ENCODE results near the gene PODN. TPM values are rescaled to one million over a fixed set of nuclear protein-coding genes. Genes with fewer than 3 reads are reported as not detected.

Gene PODN
- total RNA-seq, 1 experiment from 2014 or later = 0.23 TPM

- H3K27ac ChIP-seq (ENCODE audit: low read length) = no peak overlapping the region
- in situ Hi-C loops (cut with HindIII; ENCODE audit: low pct_unique_long_range_greater_than_20kb, low sequenced_read_pairs) = no loop called here
- no peak overlapping the region for H3K4me3 ChIP-seq (ENCODE audit: low read depth in 2 of 2, low read length in 2 of 2)
- no peaks in the 10 kb centered on the region for H3K4me1 ChIP-seq (ENCODE audit: control insufficient read depth, insufficient read depth, low read length)
- BruUV-seq (replicated peaks) = no TSS peak
- no peak for ATAC-seq
- ChIA-PET CTCF (no interaction called here), POLR2A (no interaction called here)
- TF ChIP-seq, protein P1, sequence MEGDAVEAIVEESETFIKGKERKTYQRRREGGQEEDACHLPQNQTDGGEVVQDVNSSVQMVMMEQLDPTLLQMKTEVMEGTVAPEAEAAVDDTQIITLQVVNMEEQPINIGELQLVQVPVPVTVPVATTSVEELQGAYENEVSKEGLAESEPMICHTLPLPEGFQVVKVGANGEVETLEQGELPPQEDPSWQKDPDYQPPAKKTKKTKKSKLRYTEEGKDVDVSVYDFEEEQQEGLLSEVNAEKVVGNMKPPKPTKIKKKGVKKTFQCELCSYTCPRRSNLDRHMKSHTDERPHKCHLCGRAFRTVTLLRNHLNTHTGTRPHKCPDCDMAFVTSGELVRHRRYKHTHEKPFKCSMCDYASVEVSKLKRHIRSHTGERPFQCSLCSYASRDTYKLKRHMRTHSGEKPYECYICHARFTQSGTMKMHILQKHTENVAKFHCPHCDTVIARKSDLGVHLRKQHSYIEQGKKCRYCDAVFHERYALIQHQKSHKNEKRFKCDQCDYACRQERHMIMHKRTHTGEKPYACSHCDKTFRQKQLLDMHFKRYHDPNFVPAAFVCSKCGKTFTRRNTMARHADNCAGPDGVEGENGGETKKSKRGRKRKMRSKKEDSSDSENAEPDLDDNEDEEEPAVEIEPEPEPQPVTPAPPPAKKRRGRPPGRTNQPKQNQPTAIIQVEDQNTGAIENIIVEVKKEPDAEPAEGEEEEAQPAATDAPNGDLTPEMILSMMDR (IDR thresholded peaks at IDR 0.05) = no peak
- TF ChIP-seq POLR2AphosphoS5 (IDR thresholded peaks at IDR 0.05; ENCODE audit: low read depth, low read length) (no peak), TCF7L2 (IDR thresholded peaks at IDR 0.05; ENCODE audit: low read depth, low read length) (no peak), SIN3A (IDR thresholded peaks at IDR 0.05; ENCODE audit: borderline replicate concordance, insufficient read depth, low read depth, low read length) (no peak)
- TF ChIP-seq, protein P2, sequence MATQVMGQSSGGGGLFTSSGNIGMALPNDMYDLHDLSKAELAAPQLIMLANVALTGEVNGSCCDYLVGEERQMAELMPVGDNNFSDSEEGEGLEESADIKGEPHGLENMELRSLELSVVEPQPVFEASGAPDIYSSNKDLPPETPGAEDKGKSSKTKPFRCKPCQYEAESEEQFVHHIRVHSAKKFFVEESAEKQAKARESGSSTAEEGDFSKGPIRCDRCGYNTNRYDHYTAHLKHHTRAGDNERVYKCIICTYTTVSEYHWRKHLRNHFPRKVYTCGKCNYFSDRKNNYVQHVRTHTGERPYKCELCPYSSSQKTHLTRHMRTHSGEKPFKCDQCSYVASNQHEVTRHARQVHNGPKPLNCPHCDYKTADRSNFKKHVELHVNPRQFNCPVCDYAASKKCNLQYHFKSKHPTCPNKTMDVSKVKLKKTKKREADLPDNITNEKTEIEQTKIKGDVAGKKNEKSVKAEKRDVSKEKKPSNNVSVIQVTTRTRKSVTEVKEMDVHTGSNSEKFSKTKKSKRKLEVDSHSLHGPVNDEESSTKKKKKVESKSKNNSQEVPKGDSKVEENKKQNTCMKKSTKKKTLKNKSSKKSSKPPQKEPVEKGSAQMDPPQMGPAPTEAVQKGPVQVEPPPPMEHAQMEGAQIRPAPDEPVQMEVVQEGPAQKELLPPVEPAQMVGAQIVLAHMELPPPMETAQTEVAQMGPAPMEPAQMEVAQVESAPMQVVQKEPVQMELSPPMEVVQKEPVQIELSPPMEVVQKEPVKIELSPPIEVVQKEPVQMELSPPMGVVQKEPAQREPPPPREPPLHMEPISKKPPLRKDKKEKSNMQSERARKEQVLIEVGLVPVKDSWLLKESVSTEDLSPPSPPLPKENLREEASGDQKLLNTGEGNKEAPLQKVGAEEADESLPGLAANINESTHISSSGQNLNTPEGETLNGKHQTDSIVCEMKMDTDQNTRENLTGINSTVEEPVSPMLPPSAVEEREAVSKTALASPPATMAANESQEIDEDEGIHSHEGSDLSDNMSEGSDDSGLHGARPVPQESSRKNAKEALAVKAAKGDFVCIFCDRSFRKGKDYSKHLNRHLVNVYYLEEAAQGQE (IDR thresholded peaks at IDR 0.05; ENCODE audit: insufficient read depth in 1 of 2, low read depth in 2 of 2, low read length in 1 of 2) = no peak
- H3K9me3 ChIP-seq (ENCODE audit: control insufficient read depth, insufficient read depth, low read depth, low read length) = no peaks in the 10 kb centered on the region
- H3K36me3 ChIP-seq (ENCODE audit: control insufficient read depth, insufficient read depth, low read length) = no peaks in the 10 kb centered on the region
- H3K27me3 ChIP-seq (ENCODE audit: control insufficient read depth, insufficient read depth, low read length) = no peaks in the 10 kb centered on the region
- no peak for DNase-seq (ENCODE audit: low read depth, low spot score)
- intact Hi-C loops (cut with micrococcal nuclease; ENCODE audit: unreplicated experiment) = no loop called here
Measured at GRCh38 chr1:53066891-53067738, 5.1 kb downstream of the PODN start.

DNA sequence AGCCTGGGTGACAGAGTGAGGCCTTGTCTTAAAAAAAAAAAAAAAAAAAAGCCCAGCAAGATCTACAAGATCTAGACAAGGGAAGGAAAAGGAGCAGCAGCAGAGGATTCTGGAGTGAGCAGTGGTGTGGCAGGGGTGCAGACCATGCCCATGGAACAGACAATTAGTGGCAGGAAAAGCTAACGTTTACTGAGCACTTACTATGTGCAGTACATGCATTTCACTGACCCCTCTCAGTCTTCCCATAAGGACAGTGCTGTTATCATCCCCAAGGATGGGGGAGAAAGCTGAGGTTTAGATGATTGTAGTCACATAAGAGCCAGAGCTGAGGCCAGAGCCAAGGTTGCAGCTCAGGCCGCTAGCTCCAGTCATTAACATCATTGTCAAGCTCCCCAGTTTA, 5.9 kb downstream of the PODN start:
- DNase-seq (ENCODE audit: low read depth, low spot score) (no peak), ATAC-seq (no peak)
- TF ChIP-seq POLR2AphosphoS5 (IDR thresholded peaks at IDR 0.05; ENCODE audit: low read depth, low read length) (no peak), TCF7L2 (IDR thresholded peaks at IDR 0.05; ENCODE audit: low read depth, low read length) (no peak), SIN3A (IDR thresholded peaks at IDR 0.05; ENCODE audit: borderline replicate concordance, insufficient read depth, low read depth, low read length) (no peak)
- TF ChIP-seq, protein P2 (IDR thresholded peaks at IDR 0.05; ENCODE audit: insufficient read depth in 1 of 2, low read depth in 2 of 2, low read length in 1 of 2) = no peak
- TF ChIP-seq, protein P1 (IDR thresholded peaks at IDR 0.05) = no peak
- Histone ChIP-seq H3K4me3 (ENCODE audit: low read depth in 2 of 2, low read length in 2 of 2) (no peak overlapping the region), H3K9me3 (ENCODE audit: control insufficient read depth, insufficient read depth, low read depth, low read length) (no peaks in the 10 kb centered on the region), H3K27ac (ENCODE audit: low read length) (no peak overlapping the region), H3K4me1 (ENCODE audit: control insufficient read depth, insufficient read depth, low read length) (no peaks in the 10 kb centered on the region), H3K27me3 (ENCODE audit: control insufficient read depth, insufficient read depth, low read length) (no peaks in the 10 kb centered on the region), H3K36me3 (ENCODE audit: control insufficient read depth, insufficient read depth, low read length) (no peaks in the 10 kb centered on the region)
- in situ Hi-C loops (cut with HindIII; ENCODE audit: low pct_unique_long_range_greater_than_20kb, low sequenced_read_pairs) (no loop called here), intact Hi-C loops (cut with micrococcal nuclease; ENCODE audit: unreplicated experiment) (no loop called here)
- BruUV-seq (replicated peaks) = no TSS peak
- ChIA-PET CTCF (no interaction called here), POLR2A (interaction anchor here (0.6 kb wide), 1 partner anchor 65 kb away, joined by 3 read pairs; no protein-coding TSS in a partner anchor)

Measured in Panc1 (cell line).